ENCODE data around the gene PCDH15. TPM values are rescaled to one million over a fixed set of nuclear protein-coding genes. Genes with fewer than 3 reads are reported as not detected.

Gene PCDH15
- total RNA-seq, 1 donor from 2014 or later: not detected

- Mint-ChIP-seq H3K9me3 (ENCODE audit: unreplicated experiment) (no peaks in the 10 kb centered on the region), H3K4me3 (ENCODE audit: unreplicated experiment) (no peak overlapping the region), H3K36me3 (ENCODE audit: low read depth, unreplicated experiment) (no peaks in the 10 kb centered on the region), H3K4me1 (ENCODE audit: low read depth, unreplicated experiment) (no peaks in the 10 kb centered on the region), H3K27ac (ENCODE audit: unreplicated experiment) (no peak overlapping the region), H3K27me3 (ENCODE audit: low read depth, unreplicated experiment) (no peaks in the 10 kb centered on the region)
- Histone ChIP-seq H3K9ac (ENCODE audit: low read length) (no peak overlapping the region), H3K27ac (ENCODE audit: low read depth, low read length) (no peak overlapping the region), H3K79me2 (ENCODE audit: insufficient read depth, low read length) (no peaks in the 10 kb centered on the region), H2AFZ (ENCODE audit: low read depth, low read length) (no peak overlapping the region), H3K4me2 (ENCODE audit: low read length) (no peak overlapping the region), H3K27me3 (ENCODE audit: insufficient read depth, low read length) (no peaks in the 10 kb centered on the region), H4K20me1 (ENCODE audit: insufficient read depth, low read length) (no peaks in the 10 kb centered on the region), H3K4me3 (ENCODE audit: insufficient read depth, low read depth, low read length) (no peak overlapping the region), H3K36me3 (ENCODE audit: insufficient read depth, low read length) (no peaks in the 10 kb centered on the region), H3K9me3 (ENCODE audit: insufficient read depth, low read depth, low read length) (no peaks in the 10 kb centered on the region), H3K4me1 (ENCODE audit: insufficient read depth, low read length) (no peaks in the 10 kb centered on the region)
- DNase-seq (ENCODE audit: low read depth) (no peak), FAIRE-seq (no peak)
- TF ChIP-seq EZH2 (IDR thresholded peaks at IDR 0.05; ENCODE audit: insufficient read depth, low read length) (no peak), CTCF (IDR thresholded peaks at IDR 0.05; ENCODE audit: insufficient read depth, low read depth, low read length) (no peak)
Observed at GRCh38 chr10:53836638-53837037, 964.4 kb downstream of the PCDH15 start.

- Histone ChIP-seq H3K4me1 (ENCODE audit: insufficient read depth, low read length) (no peaks in the 10 kb centered on the region), H3K4me2 (ENCODE audit: low read length) (no peak overlapping the region), H4K20me1 (ENCODE audit: insufficient read depth, low read length) (no peaks in the 10 kb centered on the region), H2AFZ (ENCODE audit: low read depth, low read length) (no peak overlapping the region), H3K9ac (ENCODE audit: low read length) (no peak overlapping the region), H3K9me3 (ENCODE audit: insufficient read depth, low read depth, low read length) (no peaks in the 10 kb centered on the region), H3K27me3 (ENCODE audit: insufficient read depth, low read length) (no peaks in the 10 kb centered on the region), H3K4me3 (ENCODE audit: insufficient read depth, low read depth, low read length) (no peak overlapping the region), H3K79me2 (ENCODE audit: insufficient read depth, low read length) (no peaks in the 10 kb centered on the region), H3K27ac (ENCODE audit: low read depth, low read length) (no peak overlapping the region), H3K36me3 (ENCODE audit: insufficient read depth, low read length) (no peaks in the 10 kb centered on the region)
- H3K36me3 Mint-ChIP-seq (ENCODE audit: low read depth, unreplicated experiment): no peaks in the 10 kb centered on the region
- TF ChIP-seq EZH2 (IDR thresholded peaks at IDR 0.05; ENCODE audit: insufficient read depth, low read length) (no peak), CTCF (IDR thresholded peaks at IDR 0.05; ENCODE audit: insufficient read depth, low read depth, low read length) (no peak)
- no peak for DNase-seq (ENCODE audit: low read depth)
- no peak overlapping the region for H3K27ac Mint-ChIP-seq (ENCODE audit: unreplicated experiment)
- no peak overlapping the region for H3K4me3 Mint-ChIP-seq (ENCODE audit: unreplicated experiment)
- H3K27me3 Mint-ChIP-seq (ENCODE audit: low read depth, unreplicated experiment): no peaks in the 10 kb centered on the region
- no peaks in the 10 kb centered on the region for H3K4me1 Mint-ChIP-seq (ENCODE audit: low read depth, unreplicated experiment)
- no peaks in the 10 kb centered on the region for H3K9me3 Mint-ChIP-seq (ENCODE audit: unreplicated experiment)
- FAIRE-seq: no peak
Observed at GRCh38 chr10:53833908-53834307, 967.1 kb downstream of the PCDH15 start.

- H3K27me3 Mint-ChIP-seq (ENCODE audit: low read depth, unreplicated experiment): no peaks in the 10 kb centered on the region
- H3K4me3 Mint-ChIP-seq (ENCODE audit: unreplicated experiment): no peak overlapping the region
- no peaks in the 10 kb centered on the region for H3K4me1 ChIP-seq (ENCODE audit: insufficient read depth, low read length)
Observed at GRCh38 chr10:53827261-53827660, 973.8 kb downstream of the PCDH15 start.

More at GRCh38 chr10:53827261-53827660, 973.8 kb downstream of the PCDH15 start:
- FAIRE-seq (no peak), DNase-seq (ENCODE audit: low read depth) (no peak)
- Mint-ChIP-seq H3K27ac (ENCODE audit: unreplicated experiment) (no peak overlapping the region), H3K9me3 (ENCODE audit: unreplicated experiment) (no peaks in the 10 kb centered on the region), H3K36me3 (ENCODE audit: low read depth, unreplicated experiment) (no peaks in the 10 kb centered on the region), H3K4me1 (ENCODE audit: low read depth, unreplicated experiment) (no peaks in the 10 kb centered on the region)
- H3K27ac ChIP-seq (ENCODE audit: low read depth, low read length): no peak overlapping the region
- no peaks in the 10 kb centered on the region for H3K36me3 ChIP-seq (ENCODE audit: insufficient read depth, low read length)
- no peak overlapping the region for H3K4me3 ChIP-seq (ENCODE audit: insufficient read depth, low read depth, low read length)
- TF ChIP-seq CTCF (IDR thresholded peaks at IDR 0.05; ENCODE audit: insufficient read depth, low read depth, low read length): no peak
- no peak for TF ChIP-seq EZH2 (IDR thresholded peaks at IDR 0.05; ENCODE audit: insufficient read depth, low read length)
- no peaks in the 10 kb centered on the region for H3K27me3 ChIP-seq (ENCODE audit: insufficient read depth, low read length)
- H3K9me3 ChIP-seq (ENCODE audit: insufficient read depth, low read depth, low read length): no peaks in the 10 kb centered on the region
- no peaks in the 10 kb centered on the region for H4K20me1 ChIP-seq (ENCODE audit: insufficient read depth, low read length)
- no peak overlapping the region for H3K4me2 ChIP-seq (ENCODE audit: low read length)
- H3K9ac ChIP-seq (ENCODE audit: low read length): no peak overlapping the region
- no peak overlapping the region for H2AFZ ChIP-seq (ENCODE audit: low read depth, low read length)
- no peaks in the 10 kb centered on the region for H3K79me2 ChIP-seq (ENCODE audit: insufficient read depth, low read length)
